ENCODE results near the gene SPOP.
"Not testable (repeated sequence)": the region's sequence is repeated elsewhere in the genome, so short reads cannot be mapped to it uniquely, and the experiment has no call there.

Gene SPOP

DNA sequence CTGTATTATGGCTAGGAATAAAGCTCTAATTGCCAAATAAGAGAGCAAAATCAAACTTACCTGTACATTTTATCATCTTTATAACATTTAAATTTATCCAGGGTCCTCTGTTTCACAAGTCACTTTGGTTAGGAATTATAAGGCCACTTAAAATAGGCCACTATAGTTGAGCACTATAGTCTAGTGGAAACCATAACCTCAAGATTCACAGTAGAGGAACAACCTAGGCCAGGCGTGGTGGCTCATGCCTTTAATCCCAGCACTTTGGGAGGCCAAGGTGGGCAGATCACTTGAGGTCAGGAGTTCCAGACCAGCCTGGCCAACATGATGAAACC, 31.9 kb downstream of the SPOP start:
- WGBS (ENCODE audit: extremely low coverage, insufficient coverage, low lambda C conversion rate): no CpG with 5 or more reads among the region's 1 CpG
- H3K79me2 ChIP-seq (ENCODE audit: control insufficient read depth, insufficient read depth, low read length); H3K27ac ChIP-seq (ENCODE audit: low read depth, low read length): not testable (repeated sequence)

DNA sequence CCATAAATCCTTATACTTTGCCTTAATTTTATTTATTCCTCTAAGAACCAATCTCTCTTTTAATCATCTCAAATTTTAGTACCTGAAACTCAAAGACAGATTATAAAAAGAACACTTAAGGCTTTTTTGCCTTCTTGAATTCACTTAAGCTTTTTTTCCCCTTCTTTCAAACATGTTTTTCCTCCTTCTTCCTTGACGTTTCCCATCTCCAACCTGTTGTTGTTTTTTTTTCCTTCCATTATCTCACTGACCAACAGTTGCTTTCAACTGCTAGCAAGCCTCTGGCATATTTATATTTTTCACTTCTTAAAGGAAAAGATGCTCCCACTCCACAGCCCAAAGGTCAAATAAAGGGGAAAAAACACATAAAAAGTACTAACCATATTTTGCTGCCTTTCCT, 32.2 kb downstream of the SPOP start:
- no peak overlapping the region for H2BK15ac ChIP-seq (replicated peaks; ENCODE audit: low read depth)
- H3K27me3 ChIP-seq (ENCODE audit: insufficient read depth, low read length, poor library complexity): no peaks in the 10 kb centered on the region
- no peak overlapping the region for H2BK120ac ChIP-seq (ENCODE audit: low read depth, low read length)
- no peak for DNase-seq
- peaks cover 2% of the 10 kb centered on the region for H3K79me1 ChIP-seq (ENCODE audit: low read length)
- H2BK5ac ChIP-seq (ENCODE audit: low read length): no peak overlapping the region
- H3K4ac ChIP-seq (ENCODE audit: low read depth, low read length): no peak overlapping the region
- no peak overlapping the region for H4K5ac ChIP-seq (ENCODE audit: low read length)
- H3K18ac ChIP-seq (ENCODE audit: low read length): no peak overlapping the region
- H3K4me3 ChIP-seq (ENCODE audit: low read length): no peak overlapping the region
- no peak overlapping the region for H2AK5ac ChIP-seq (ENCODE audit: low read length)
- WGBS (ENCODE audit: extremely low coverage, insufficient coverage, low lambda C conversion rate): no CpG with 5 or more reads among the region's 1 CpG
- H3K9ac ChIP-seq (ENCODE audit: low read length): no peak overlapping the region
- H4K8ac ChIP-seq (ENCODE audit: low read depth, low read length): no peak overlapping the region
- H3K36me3 ChIP-seq (ENCODE audit: control insufficient read depth, insufficient read depth, low read length): no peaks in the 10 kb centered on the region
- H3K4me2 ChIP-seq (ENCODE audit: low read length): no peak overlapping the region
- no peak overlapping the region for H3K23ac ChIP-seq (ENCODE audit: low read length)
- no peaks in the 10 kb centered on the region for H3K4me1 ChIP-seq (ENCODE audit: control insufficient read depth, low read depth, low read length)
- H3K56ac ChIP-seq (ENCODE audit: low read length): no peak overlapping the region
- H3K79me2 ChIP-seq (ENCODE audit: control insufficient read depth, insufficient read depth, low read length): no peaks in the 10 kb centered on the region
- no peak overlapping the region for H3K27ac ChIP-seq (ENCODE audit: low read depth, low read length)

More for the DNA sequence above, 31.9 kb downstream of the SPOP start:
- DNase-seq; H3K4me2 ChIP-seq (ENCODE audit: low read length); H3K4me3 ChIP-seq (ENCODE audit: low read length); H4K8ac ChIP-seq (ENCODE audit: low read depth, low read length); H3K4me1 ChIP-seq (ENCODE audit: control insufficient read depth, low read depth, low read length); H3K18ac ChIP-seq (ENCODE audit: low read length); H2BK120ac ChIP-seq (ENCODE audit: low read depth, low read length); H3K27me3 ChIP-seq (ENCODE audit: insufficient read depth, low read length, poor library complexity); H2AK5ac ChIP-seq (ENCODE audit: low read length); H2BK15ac ChIP-seq (replicated peaks; ENCODE audit: low read depth); H3K56ac ChIP-seq (ENCODE audit: low read length); H3K36me3 ChIP-seq (ENCODE audit: control insufficient read depth, insufficient read depth, low read length); H2BK5ac ChIP-seq (ENCODE audit: low read length); H3K79me1 ChIP-seq (ENCODE audit: low read length); H3K4ac ChIP-seq (ENCODE audit: low read depth, low read length); H4K5ac ChIP-seq (ENCODE audit: low read length); H3K9ac ChIP-seq (ENCODE audit: low read length); H3K23ac ChIP-seq (ENCODE audit: low read length): not testable (repeated sequence)

DNA sequence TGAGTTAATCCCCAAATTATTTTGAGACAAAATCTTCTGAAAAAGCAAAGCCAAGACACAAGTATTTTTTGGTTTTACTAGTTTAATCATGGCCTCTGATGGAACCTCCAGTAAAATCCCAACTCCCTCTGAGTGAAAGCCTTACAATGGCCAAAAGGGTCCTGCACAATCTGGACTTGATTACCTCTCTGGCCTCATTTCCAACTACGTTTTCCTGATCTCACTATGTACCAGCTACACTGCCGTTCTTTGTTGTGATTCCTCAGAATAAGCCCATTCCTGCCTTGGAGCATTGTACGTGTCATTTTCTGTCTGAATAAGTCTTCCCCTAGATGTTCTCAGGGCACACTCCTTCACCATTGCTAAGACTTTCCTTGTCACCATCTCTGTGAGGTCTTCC, 37.3 kb downstream of the SPOP start:
- H3K4ac ChIP-seq (ENCODE audit: low read depth, low read length): no peak overlapping the region
- no peaks in the 10 kb centered on the region for H3K4me1 ChIP-seq (ENCODE audit: control insufficient read depth, low read depth, low read length)
- H2BK5ac ChIP-seq (ENCODE audit: low read length): no peak overlapping the region
- H3K27ac ChIP-seq (ENCODE audit: low read depth, low read length): no peak overlapping the region
- no CpG with 5 or more reads among the region's 3 CpGs for WGBS (ENCODE audit: extremely low coverage, insufficient coverage, low lambda C conversion rate)
- H3K4me3 ChIP-seq (ENCODE audit: low read length): no peak overlapping the region
- no peak overlapping the region for H3K9ac ChIP-seq (ENCODE audit: low read length)
- DNase-seq: no peak
- no peak overlapping the region for H2BK120ac ChIP-seq (ENCODE audit: low read depth, low read length)
- H4K8ac ChIP-seq (ENCODE audit: low read depth, low read length): no peak overlapping the region
- H2AK5ac ChIP-seq (ENCODE audit: low read length): no peak overlapping the region
- H3K79me1 ChIP-seq (ENCODE audit: low read length): peaks cover 3% of the 10 kb centered on the region
- no peak overlapping the region for H3K23ac ChIP-seq (ENCODE audit: low read length)
- no peak overlapping the region for H3K18ac ChIP-seq (ENCODE audit: low read length)
- no peak overlapping the region for H3K4me2 ChIP-seq (ENCODE audit: low read length)
- no peak overlapping the region for H3K56ac ChIP-seq (ENCODE audit: low read length)
- no peaks in the 10 kb centered on the region for H3K36me3 ChIP-seq (ENCODE audit: control insufficient read depth, insufficient read depth, low read length)
- no peaks in the 10 kb centered on the region for H3K27me3 ChIP-seq (ENCODE audit: insufficient read depth, low read length, poor library complexity)
- H4K5ac ChIP-seq (ENCODE audit: low read length): no peak overlapping the region
- H3K79me2 ChIP-seq (ENCODE audit: control insufficient read depth, insufficient read depth, low read length): no peaks in the 10 kb centered on the region
- no peak overlapping the region for H2BK15ac ChIP-seq (replicated peaks; ENCODE audit: low read depth)

DNA sequence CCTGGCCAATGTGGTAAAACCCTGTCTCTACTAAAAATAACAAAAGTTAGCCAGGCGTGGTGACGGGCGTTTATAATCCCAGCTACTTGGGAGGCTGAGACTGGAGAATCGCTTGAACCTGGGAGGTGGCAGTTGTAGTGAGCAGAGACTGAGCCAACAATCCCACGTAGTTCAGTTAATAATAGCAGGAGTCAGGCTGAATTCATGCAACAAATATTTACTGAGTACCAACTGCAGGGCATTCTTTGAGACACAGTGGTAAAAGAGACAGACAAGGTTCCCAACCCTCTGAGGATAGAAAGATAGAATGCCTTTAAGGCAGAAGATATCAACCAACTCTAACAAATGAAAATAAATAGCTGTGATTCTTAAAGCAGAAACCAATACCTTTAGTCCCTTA, 39.1 kb downstream of the SPOP start:
- no peak overlapping the region for H2AK5ac ChIP-seq (ENCODE audit: low read length)
- H3K4ac ChIP-seq (ENCODE audit: low read depth, low read length): no peak overlapping the region
- H3K9ac ChIP-seq (ENCODE audit: low read length): no peak overlapping the region
- H3K4me2 ChIP-seq (ENCODE audit: low read length): no peak overlapping the region
- H2BK5ac ChIP-seq (ENCODE audit: low read length): no peak overlapping the region
- WGBS (ENCODE audit: extremely low coverage, insufficient coverage, low lambda C conversion rate): no CpG with 5 or more reads among the region's 5 CpGs
- no peak for DNase-seq
- H3K18ac ChIP-seq (ENCODE audit: low read length): no peak overlapping the region
- H3K79me1 ChIP-seq (ENCODE audit: low read length): peaks cover 3% of the 10 kb centered on the region
- H3K27ac ChIP-seq (ENCODE audit: low read depth, low read length): no peak overlapping the region
- no peaks in the 10 kb centered on the region for H3K4me1 ChIP-seq (ENCODE audit: control insufficient read depth, low read depth, low read length)
- no peak overlapping the region for H3K23ac ChIP-seq (ENCODE audit: low read length)
- no peaks in the 10 kb centered on the region for H3K36me3 ChIP-seq (ENCODE audit: control insufficient read depth, insufficient read depth, low read length)
- no peak overlapping the region for H2BK120ac ChIP-seq (ENCODE audit: low read depth, low read length)
- H3K79me2 ChIP-seq (ENCODE audit: control insufficient read depth, insufficient read depth, low read length): no peaks in the 10 kb centered on the region
- no peak overlapping the region for H3K4me3 ChIP-seq (ENCODE audit: low read length)
- H3K56ac ChIP-seq (ENCODE audit: low read length): no peak overlapping the region
- no peak overlapping the region for H2BK15ac ChIP-seq (replicated peaks; ENCODE audit: low read depth)
- H4K5ac ChIP-seq (ENCODE audit: low read length): no peak overlapping the region
- H4K8ac ChIP-seq (ENCODE audit: low read depth, low read length): peak overlapping the region; percentile 76
- no peaks in the 10 kb centered on the region for H3K27me3 ChIP-seq (ENCODE audit: insufficient read depth, low read length, poor library complexity)

DNA sequence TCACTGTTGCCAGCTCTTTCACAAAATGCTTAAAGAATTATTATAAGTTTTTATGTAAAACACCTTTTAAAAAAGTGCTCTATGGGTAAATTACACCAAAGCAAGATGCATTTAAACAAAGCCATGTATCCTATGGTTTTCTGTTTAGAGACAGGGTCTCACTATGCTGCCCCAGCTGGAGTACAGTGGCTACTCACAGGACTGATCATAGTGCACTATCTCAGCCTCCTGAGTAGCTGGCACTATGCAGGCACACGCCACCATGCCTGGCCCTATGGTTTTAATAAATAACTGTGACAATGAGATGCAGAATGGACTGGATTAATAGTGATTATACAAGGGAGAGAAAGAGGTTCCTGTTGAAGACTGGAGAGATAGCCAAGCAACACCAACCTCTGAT, 40.2 kb downstream of the SPOP start:
- H3K27me3 ChIP-seq (ENCODE audit: insufficient read depth, low read length, poor library complexity): no peaks in the 10 kb centered on the region
- peaks cover 3% of the 10 kb centered on the region for H3K79me1 ChIP-seq (ENCODE audit: low read length)
- H3K4me1 ChIP-seq (ENCODE audit: control insufficient read depth, low read depth, low read length): peaks cover 2% of the 10 kb centered on the region
- no peak overlapping the region for H3K4ac ChIP-seq (ENCODE audit: low read depth, low read length)
- no peak overlapping the region for H3K23ac ChIP-seq (ENCODE audit: low read length)
- H4K8ac ChIP-seq (ENCODE audit: low read depth, low read length): no peak overlapping the region
- no peak overlapping the region for H3K18ac ChIP-seq (ENCODE audit: low read length)
- no peak overlapping the region for H3K27ac ChIP-seq (ENCODE audit: low read depth, low read length)
- WGBS (ENCODE audit: extremely low coverage, insufficient coverage, low lambda C conversion rate): no CpG with 5 or more reads among the region's 1 CpG
- no peak overlapping the region for H3K56ac ChIP-seq (ENCODE audit: low read length)
- H2BK5ac ChIP-seq (ENCODE audit: low read length): no peak overlapping the region
- no peak overlapping the region for H3K9ac ChIP-seq (ENCODE audit: low read length)
- no peak overlapping the region for H3K4me3 ChIP-seq (ENCODE audit: low read length)
- H3K36me3 ChIP-seq (ENCODE audit: control insufficient read depth, insufficient read depth, low read length): no peaks in the 10 kb centered on the region
- H2BK120ac ChIP-seq (ENCODE audit: low read depth, low read length): no peak overlapping the region
- no peak overlapping the region for H4K5ac ChIP-seq (ENCODE audit: low read length)
- H2AK5ac ChIP-seq (ENCODE audit: low read length): no peak overlapping the region
- H2BK15ac ChIP-seq (replicated peaks; ENCODE audit: low read depth): no peak overlapping the region
- no peak overlapping the region for H3K4me2 ChIP-seq (ENCODE audit: low read length)
- no peaks in the 10 kb centered on the region for H3K79me2 ChIP-seq (ENCODE audit: control insufficient read depth, insufficient read depth, low read length)
- no peak for DNase-seq

DNA sequence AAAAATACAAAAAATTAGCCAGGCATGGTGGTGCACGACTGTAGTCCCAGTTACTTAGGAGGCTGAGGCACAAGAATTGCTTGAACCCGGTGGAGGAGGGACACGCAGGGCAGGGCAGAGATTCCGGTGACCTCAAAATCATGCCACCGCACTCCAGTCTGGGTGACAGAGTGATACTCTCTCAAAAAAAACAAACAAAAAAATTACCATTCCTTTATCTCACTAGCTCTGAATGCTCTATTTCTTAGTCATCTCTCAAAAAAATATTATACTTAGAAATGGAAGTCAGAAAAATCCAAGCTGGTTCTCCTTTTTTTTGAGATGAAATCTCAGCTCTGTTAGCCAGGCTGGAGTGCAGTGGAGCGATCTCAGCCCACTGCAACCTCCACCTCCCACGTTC, 40.8 kb downstream of the SPOP start:
- Histone ChIP-seq H4K8ac (ENCODE audit: low read depth, low read length) (no peak overlapping the region), H3K4me3 (ENCODE audit: low read length) (no peak overlapping the region), H3K23ac (ENCODE audit: low read length) (no peak overlapping the region), H3K18ac (ENCODE audit: low read length) (no peak overlapping the region), H4K5ac (ENCODE audit: low read length) (no peak overlapping the region), H3K27ac (ENCODE audit: low read depth, low read length) (no peak overlapping the region), H2BK120ac (ENCODE audit: low read depth, low read length) (no peak overlapping the region), H3K9ac (ENCODE audit: low read length) (no peak overlapping the region), H2BK5ac (ENCODE audit: low read length) (no peak overlapping the region), H3K79me1 (ENCODE audit: low read length) (peaks cover 3% of the 10 kb centered on the region), H3K27me3 (ENCODE audit: insufficient read depth, low read length, poor library complexity) (no peaks in the 10 kb centered on the region), H3K36me3 (ENCODE audit: control insufficient read depth, insufficient read depth, low read length) (no peaks in the 10 kb centered on the region), H3K4me1 (ENCODE audit: control insufficient read depth, low read depth, low read length) (peaks cover 2% of the 10 kb centered on the region), H3K4ac (ENCODE audit: low read depth, low read length) (no peak overlapping the region), H2BK15ac (replicated peaks; ENCODE audit: low read depth) (no peak overlapping the region), H3K56ac (ENCODE audit: low read length) (no peak overlapping the region), H3K79me2 (ENCODE audit: control insufficient read depth, insufficient read depth, low read length) (no peaks in the 10 kb centered on the region), H3K4me2 (ENCODE audit: low read length) (no peak overlapping the region), H2AK5ac (ENCODE audit: low read length) (no peak overlapping the region)
- DNase-seq: no peak
- no CpG with 5 or more reads among the region's 7 CpGs for WGBS (ENCODE audit: extremely low coverage, insufficient coverage, low lambda C conversion rate)
